Aorta (tissue), 5 donors: Measurements from ENCODE around the gene SCTR. TPM values are rescaled to one million over a fixed set of nuclear protein-coding genes. Genes with fewer than 3 reads are reported as not detected.

Experiments
- ATAC-seq: fragments of 200-7000 bp; cut with Tn5 transposase; one replicate; pipeline ENCODE4 v1.9.1; 2022; ENCODE audit warnings: moderate library complexity; ENCODE audit not compliant: low FRiP score
- DNase-seq, 2 donors: peaks; one replicate each; pipeline ENCODE4 v3.0.0-alpha.2; 2020
- H3K27ac ChIP-seq, 2 donors: one replicate each; pipeline ENCODE4 v1.5.1; 2013; ENCODE audit warnings: low read length in 2 of 2, mild to moderate bottlenecking in 2 of 2, moderate library complexity in 2 of 2, control low read depth in 1 of 2, inconsistent platforms in 1 of 2, low read depth in 1 of 2
- H3K27me3 ChIP-seq, 2 donors: one replicate each; pipeline ENCODE4 v1.6.1; 2013; ENCODE audit warnings: control low read depth in 1 of 2, low read length in 1 of 2, mild to moderate bottlenecking in 1 of 2, moderate library complexity in 1 of 2; ENCODE audit not compliant: insufficient read depth in 2 of 2, control insufficient read depth in 1 of 2
- H3K36me3 ChIP-seq, 2 donors: one replicate each; pipeline ENCODE4 v1.6.1; 2013; ENCODE audit warnings: control low read depth in 1 of 2, low read length in 1 of 2, mild to moderate bottlenecking in 1 of 2; ENCODE audit not compliant: insufficient read depth in 2 of 2, control insufficient read depth in 1 of 2
- H3K4me1 ChIP-seq, 2 donors: one replicate each; pipeline ENCODE4 v1.6.1; 2013; ENCODE audit warnings: low read length in 2 of 2, control low read depth in 1 of 2, mild to moderate bottlenecking in 1 of 2, moderate library complexity in 1 of 2; ENCODE audit not compliant: insufficient read depth in 2 of 2, control insufficient read depth in 1 of 2
- H3K4me3 ChIP-seq, 2 donors: one replicate each; pipeline ENCODE4 v1.5.1; 2013; ENCODE audit warnings: low read length in 2 of 2, control low read depth in 1 of 2, mild to moderate bottlenecking in 1 of 2
- H3K9me3 ChIP-seq: one replicate; pipeline ENCODE4 v1.6.1; 2013; ENCODE audit warnings: mild to moderate bottlenecking, low read length; ENCODE audit not compliant: control insufficient read depth
- WGBS, 2 donors: extraction: QIAGEN DNeasy Blood & Tissue Kit; methylation state at CpG; one replicate each; pipeline ENCODE4 v1.1.7; 2013; 5-methylcytosine and 5-hydroxymethylcytosine counted together
- intact Hi-C, 2 donors: fragments of 100-400 bp; cut with DNase I; formaldehyde crosslinking; loops; one replicate each; pipeline versions ENCODE4 v1.14.2 to v1.15.0; 2022
- long read RNA-seq, 2 donors: library from polyadenylated mRNA; unstranded; transcript quantifications; one replicate each; pipeline ENCODE4 v2.0.0, GENCODE V29; 2020 to 2021
- polyA plus RNA-seq, 2 donors: library from polyadenylated mRNA; stranded (reverse); fragments of 200-250 nt; gene quantifications; one replicate each; pipeline ENCODE4 v1.2.3, GENCODE V29; 2013
- total RNA-seq, 2 donors: library from RNA; stranded (reverse); fragmentation: NEBNext Ultra II Directional; extraction: Animal tissue kit (Norgen Biotek cat#: 25700); gene quantifications; one replicate each; pipeline ENCODE4 v1.2.1, GENCODE V29; 2021
- donor health status: healthy with polysubstance abuse.
- donor health status: Bipolar disorder and iron deficiency.
- donor health status: DM: no; HTN: no; CAD: no.
- donor health status: DM: no; HTN: no; CAD: no.
- donor health status: DM: yes; HTN: yes; CAD: no.

SCTR gene
- total RNA-seq (not detected), polyA plus RNA-seq (under 1 TPM in 1 of 2 donors, not detected in 1; 0.13 TPM)
- long read RNA-seq, donor 1: 0 reads
- long read RNA-seq, donor 2: 0 reads

GRCh38 chr2:119523952-119524694 lies at the start of gene SCTR:
Gene SCTR, minus strand, starts transcription at chr2:119524483. Its CDS starts 257 bp downstream, at chr2:119524226.
- DNase-seq (no peak), ATAC-seq (no peak)
- WGBS, 2 donors: 8 to 18% methylated on average over 27 to 74 of the region's 74 CpGs
- Histone ChIP-seq H3K36me3 (no peaks in the 10 kb centered on the region), H3K4me3 (no peak within 1 kb of the TSS), H3K27ac (no peak within 1 kb of the TSS), H3K9me3 (no peaks in the 10 kb centered on the region), H3K27me3 (no peaks in the 10 kb centered on the region), H3K4me1 (no peaks in the 10 kb centered on the region)
- intact Hi-C loops: no loop called here

GRCh38 chr2:119567292-119567691 lies 43.0 kb upstream of the SCTR start:
- no peaks in the 10 kb centered on the region for H3K36me3 ChIP-seq
- no peak for DNase-seq
- no peak overlapping the region for H3K27ac ChIP-seq
- H3K4me3 ChIP-seq: no peak overlapping the region
- H3K27me3 ChIP-seq: no peaks in the 10 kb centered on the region
- no peaks in the 10 kb centered on the region for H3K4me1 ChIP-seq
- no peak for ATAC-seq
- no peaks in the 10 kb centered on the region for H3K9me3 ChIP-seq
- intact Hi-C loops: no loop called here

- H3K27ac ChIP-seq: no peak overlapping the region
- 53 to 58% methylated on average over 2 of the region's 2 CpGs for WGBS, 2 donors
- no peak for ATAC-seq
These were observed 41.2 kb upstream of the SCTR start for GRCh38 chr2:119565481-119565880.

GRCh38 chr2:119553687-119554344 lies 29.5 kb upstream of the SCTR start:
- no peak overlapping the region for H3K4me3 ChIP-seq
- H3K27ac ChIP-seq: no peak overlapping the region
- ATAC-seq: no peak
- WGBS, 2 donors: 91 to 95% methylated on average over 7 of the region's 7 CpGs
- H3K36me3 ChIP-seq: no peaks in the 10 kb centered on the region
- H3K27me3 ChIP-seq: no peaks in the 10 kb centered on the region
- H3K4me1 ChIP-seq: no peaks in the 10 kb centered on the region
- H3K9me3 ChIP-seq: no peaks in the 10 kb centered on the region
- no peak for DNase-seq
- intact Hi-C loops: no loop called here

More at GRCh38 chr2:119565481-119565880, 41.2 kb upstream of the SCTR start:
- Histone ChIP-seq H3K27me3 (no peaks in the 10 kb centered on the region), H3K4me3 (no peak overlapping the region), H3K9me3 (no peaks in the 10 kb centered on the region), H3K4me1 (no peaks in the 10 kb centered on the region), H3K36me3 (no peaks in the 10 kb centered on the region)
- DNase-seq: no peak
- intact Hi-C loops: no loop called here

GRCh38 chr2:119552902-119553301 lies 28.6 kb upstream of the SCTR start:
- ATAC-seq: no peak
- Histone ChIP-seq H3K4me3 (no peak overlapping the region), H3K36me3 (no peaks in the 10 kb centered on the region), H3K4me1 (no peaks in the 10 kb centered on the region), H3K9me3 (no peaks in the 10 kb centered on the region), H3K27me3 (no peaks in the 10 kb centered on the region), H3K27ac (no peak overlapping the region)
- intact Hi-C loops: no loop called here
- DNase-seq: no peak
- WGBS, 2 donors: 90 to 92% methylated on average over 3 of the region's 3 CpGs

GRCh38 chr2:119550856-119551255 lies 26.6 kb upstream of the SCTR start:
- ATAC-seq: no peak
- no peak overlapping the region for H3K27ac ChIP-seq
- no peaks in the 10 kb centered on the region for H3K9me3 ChIP-seq
- no peak overlapping the region for H3K4me3 ChIP-seq
- no peaks in the 10 kb centered on the region for H3K36me3 ChIP-seq
- no peaks in the 10 kb centered on the region for H3K4me1 ChIP-seq
- DNase-seq: no peak
- intact Hi-C loops: no loop called here
- 93 to 100% methylated on average over 1 of the region's 1 CpG for WGBS, 2 donors
- no peaks in the 10 kb centered on the region for H3K27me3 ChIP-seq

- Histone ChIP-seq H3K27ac (no peak overlapping the region), H3K4me1 (no peaks in the 10 kb centered on the region), H3K36me3 (no peaks in the 10 kb centered on the region), H3K9me3 (no peaks in the 10 kb centered on the region), H3K27me3 (no peaks in the 10 kb centered on the region), H3K4me3 (no peak overlapping the region)
- intact Hi-C loops: no loop called here
- DNase-seq (no peak), ATAC-seq (no peak)
- WGBS, 2 donors: 91 to 94% methylated on average over 2 of the region's 2 CpGs
These were observed 26.1 kb upstream of the SCTR start for GRCh38 chr2:119550346-119550745.

- H3K27me3 ChIP-seq: no peaks in the 10 kb centered on the region
- no peak overlapping the region for H3K27ac ChIP-seq
- ATAC-seq (no peak), DNase-seq (no peak)
- no peaks in the 10 kb centered on the region for H3K4me1 ChIP-seq
- no peaks in the 10 kb centered on the region for H3K36me3 ChIP-seq
- no peak overlapping the region for H3K4me3 ChIP-seq
- H3K9me3 ChIP-seq: no peaks in the 10 kb centered on the region
- intact Hi-C loops: no loop called here
- 57 to 62% methylated on average over 1 of the region's 1 CpG for WGBS, 2 donors
These were observed 25.0 kb upstream of the SCTR start for GRCh38 chr2:119549241-119549640.
